Measurements from ENCODE around the gene TRAM2.

The TRAM2 gene

GRCh38 chr6:52564856-52565255, 12.0 kb downstream of the TRAM2 start:
- no peak for DNase-seq

- DNase-seq = no peak
Measured at GRCh38 chr6:52562911-52563310, 13.9 kb downstream of the TRAM2 start.

GRCh38 chr6:52560462-52560861, 16.4 kb downstream of the TRAM2 start:
- DNase-seq = no peak

- no peak for DNase-seq
Measured at GRCh38 chr6:52558266-52559000, 18.4 kb downstream of the TRAM2 start.

- DNase-seq = no peak
Measured at GRCh38 chr6:52557389-52558265, 19.2 kb downstream of the TRAM2 start.

- no peak for DNase-seq
Measured at GRCh38 chr6:52555518-52556233, 21.2 kb downstream of the TRAM2 start.

- DNase-seq = no peak
Measured at GRCh38 chr6:52554684-52555280, 22.1 kb downstream of the TRAM2 start.

- no peak for DNase-seq
Measured at GRCh38 chr6:52553719-52554118, 23.1 kb downstream of the TRAM2 start.

- no peak for DNase-seq
Measured at GRCh38 chr6:52553158-52553557, 23.7 kb downstream of the TRAM2 start.

- DNase-seq = no peak
Measured at GRCh38 chr6:52552278-52552643, 24.6 kb downstream of the TRAM2 start.

- no peak for DNase-seq
Measured at GRCh38 chr6:52551483-52552277, 25.2 kb downstream of the TRAM2 start.

- DNase-seq = no peak
Measured at GRCh38 chr6:52550870-52551269, 26.0 kb downstream of the TRAM2 start.

- no peak for DNase-seq
Measured at GRCh38 chr6:52550014-52550575, 26.8 kb downstream of the TRAM2 start.

- no peak for DNase-seq
Measured at GRCh38 chr6:52549428-52549827, 27.4 kb downstream of the TRAM2 start.

- no peak for DNase-seq
Measured at GRCh38 chr6:52548999-52549398, 27.9 kb downstream of the TRAM2 start.

- no peak for DNase-seq
Measured at GRCh38 chr6:52548353-52548713, 28.5 kb downstream of the TRAM2 start.

GRCh38 chr6:52547647-52548352, 29.1 kb downstream of the TRAM2 start:
- DNase-seq = no peak

- DNase-seq = no peak
Measured at GRCh38 chr6:52546678-52547077, 30.2 kb downstream of the TRAM2 start.

- DNase-seq = no peak
Measured at GRCh38 chr6:52546192-52546591, 30.7 kb downstream of the TRAM2 start.

- DNase-seq = no peak
Measured at GRCh38 chr6:52545406-52546119, 31.3 kb downstream of the TRAM2 start.
